Measurements from ENCODE around the gene ZDHHC18.
"Not testable (repeated sequence)": the region's sequence is repeated elsewhere in the genome, so short reads cannot be mapped to it uniquely, and the experiment has no call there.

ZDHHC18 gene

DNA sequence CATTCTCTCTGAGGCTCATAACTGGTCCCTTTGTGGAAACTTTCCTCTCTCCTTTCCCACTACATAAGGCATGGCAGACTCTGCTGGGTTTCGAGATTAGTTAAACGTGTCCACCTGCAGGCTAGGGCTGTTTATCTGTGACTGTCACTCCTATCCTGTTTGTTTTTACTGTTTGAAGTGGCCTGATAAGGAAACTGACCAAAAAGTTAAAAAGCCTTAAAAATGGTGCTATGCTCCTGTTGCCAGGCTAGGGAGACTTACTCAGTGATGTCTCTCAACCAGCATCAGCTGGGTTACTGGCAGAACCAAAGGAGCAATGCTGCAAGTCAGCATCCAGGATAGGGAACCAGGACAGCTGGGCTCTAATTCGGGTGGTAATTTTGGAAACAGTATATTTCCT lies 34.9 kb upstream of the ZDHHC18 start:
- ATAC-seq = no peak

DNA sequence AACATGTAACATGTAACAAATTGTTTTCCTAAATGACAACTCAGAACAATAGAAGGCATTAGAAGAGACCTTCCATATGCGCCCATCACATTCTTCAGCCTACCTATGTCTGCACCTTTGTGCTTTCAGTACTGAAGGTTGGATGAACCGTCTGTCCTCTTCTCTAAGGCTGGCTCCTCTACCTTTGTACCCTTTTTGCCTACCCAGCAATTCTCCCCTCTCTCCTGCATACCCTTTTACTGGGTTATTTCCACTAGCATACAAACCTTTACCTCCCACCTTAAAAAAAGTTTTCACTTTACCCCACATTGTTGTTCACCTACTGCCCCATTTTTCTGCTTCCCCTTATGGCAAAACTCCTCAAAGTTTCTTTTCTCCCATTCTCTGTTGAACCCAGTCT lies 33.6 kb upstream of the ZDHHC18 start:
- no peak for ATAC-seq

DNA sequence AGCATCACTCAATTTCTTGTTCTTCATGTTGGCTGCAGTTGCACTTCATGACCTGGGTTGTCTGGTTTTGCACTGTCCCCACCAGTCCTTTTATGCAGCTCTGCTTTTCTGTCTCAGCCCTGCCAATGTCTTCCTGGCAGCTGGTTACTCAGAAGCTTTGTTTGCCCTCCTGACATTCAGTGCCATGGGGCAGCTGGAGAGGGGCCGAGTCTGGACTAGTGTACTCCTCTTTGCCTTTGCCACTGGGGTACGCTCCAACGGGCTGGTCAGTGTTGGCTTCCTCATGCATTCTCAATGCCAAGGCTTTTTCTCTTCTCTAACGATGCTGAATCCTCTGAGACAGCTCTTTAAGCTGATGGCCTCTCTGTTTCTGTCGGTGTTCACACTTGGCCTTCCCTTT lies 32.1 kb upstream of the ZDHHC18 start:
- ATAC-seq = no peak

DNA sequence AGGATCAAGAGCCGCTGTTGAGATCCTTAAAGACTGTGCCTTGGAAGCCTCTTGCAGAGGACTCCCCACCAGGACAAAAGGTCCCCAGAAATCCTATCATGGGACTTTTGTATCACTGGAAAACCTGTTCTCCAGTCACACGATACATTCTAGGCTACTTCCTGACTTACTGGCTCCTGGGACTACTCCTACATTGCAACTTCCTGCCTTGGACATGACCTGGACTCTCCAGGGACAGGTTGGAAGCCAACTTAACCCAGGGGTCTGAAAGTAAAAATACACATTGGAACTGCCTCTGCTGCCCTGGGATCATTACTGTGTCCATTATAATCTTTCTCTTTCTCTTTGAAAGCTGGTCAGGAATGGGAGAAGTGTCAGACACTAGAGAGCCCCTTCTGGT lies 28.9 kb upstream of the ZDHHC18 start:
- no peak for ATAC-seq

DNA sequence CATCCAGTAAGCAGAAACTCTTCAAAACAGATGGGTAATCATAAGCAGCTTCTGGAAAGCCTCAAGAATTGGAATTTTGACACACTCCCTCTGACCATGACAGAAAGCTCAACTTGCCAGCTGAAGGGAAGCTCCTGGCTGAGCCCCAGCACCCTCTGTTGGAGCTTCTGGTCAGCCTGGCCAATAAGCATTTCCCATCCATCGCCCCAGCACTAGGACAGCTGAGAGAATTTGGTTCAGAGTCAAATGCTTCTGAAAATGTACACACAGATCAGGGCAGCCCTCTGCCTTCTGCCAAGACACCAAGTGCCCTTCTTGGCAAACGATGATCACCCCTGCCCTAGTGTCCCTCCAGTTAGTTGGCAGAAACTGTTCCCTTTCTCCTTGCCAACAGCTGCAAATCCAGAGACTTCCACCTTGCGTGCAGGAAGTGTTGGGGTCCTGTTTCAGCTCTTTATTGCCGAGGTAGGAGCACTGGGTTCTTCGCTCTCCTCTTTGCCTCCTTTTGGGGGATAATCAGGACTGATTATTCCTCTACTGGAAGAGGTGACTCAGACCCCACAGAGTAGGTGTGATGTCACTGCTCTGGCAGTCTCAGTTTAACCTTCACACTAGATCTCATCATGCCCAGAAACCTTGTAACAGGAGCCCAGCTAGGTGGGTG lies 26.9 kb upstream of the ZDHHC18 start:
- ATAC-seq = peak; percentile 70 to 79

DNA sequence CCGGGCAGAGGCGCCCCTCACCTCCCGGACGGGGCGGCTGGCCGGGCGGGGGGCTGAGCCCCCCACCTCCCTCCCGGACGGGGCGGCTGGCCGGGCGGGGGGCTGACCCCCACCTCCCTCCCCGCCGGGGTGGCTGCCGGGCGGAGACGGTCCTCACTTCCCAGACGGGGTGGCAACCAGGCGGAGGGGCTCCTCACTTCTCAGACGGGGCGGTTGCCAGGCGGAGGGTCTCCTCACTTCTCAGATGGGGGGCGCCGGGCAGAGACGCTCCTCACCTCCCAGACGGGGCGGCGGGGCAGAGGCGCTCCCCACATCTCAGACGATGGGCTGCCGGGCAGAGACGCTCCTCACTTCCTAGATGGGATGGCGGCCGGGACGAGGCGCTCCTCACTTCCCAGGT lies 22.6 kb upstream of the ZDHHC18 start:
- not testable (repeated sequence) for ATAC-seq

DNA sequence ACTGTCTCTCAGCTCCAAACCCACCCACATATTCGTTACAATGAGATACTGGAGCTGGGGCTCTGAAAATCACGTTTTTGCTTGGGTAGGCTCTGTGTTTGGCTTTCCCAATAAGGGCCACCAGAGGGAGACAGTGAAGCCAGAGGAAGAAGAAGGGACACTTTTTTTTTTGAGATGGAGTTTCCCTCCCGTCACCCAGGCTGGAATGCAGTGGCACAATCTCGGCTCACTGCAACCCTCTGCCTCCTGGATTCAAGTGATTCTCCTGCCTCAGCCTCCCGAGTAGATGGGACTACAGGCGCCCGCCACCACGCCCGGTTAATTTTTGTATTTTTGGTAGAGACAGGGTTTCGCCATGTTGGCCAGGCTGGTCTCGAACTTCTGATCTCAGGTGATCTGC lies 16.4 kb upstream of the ZDHHC18 start:
- peak; percentile 64 to 77 for ATAC-seq

DNA sequence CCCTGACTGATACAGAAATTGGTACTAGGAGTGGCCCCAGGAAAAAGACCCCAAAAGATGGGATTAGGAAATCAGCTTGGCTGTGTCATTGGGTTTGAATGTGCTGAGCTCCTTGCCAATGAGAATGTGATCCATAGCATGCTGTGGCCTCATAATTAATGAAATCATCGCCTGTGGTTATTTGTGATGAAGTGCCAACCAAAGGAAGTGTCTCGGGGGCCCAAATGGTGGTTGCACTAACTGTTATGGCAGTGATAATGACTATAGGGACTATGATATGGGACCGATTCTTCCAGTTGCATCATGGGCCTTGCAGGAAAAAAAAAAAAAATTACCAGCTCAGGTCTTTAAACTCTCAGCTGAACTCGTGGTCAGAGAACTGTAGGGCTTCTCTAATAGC lies 15.4 kb upstream of the ZDHHC18 start:
- ATAC-seq = no peak

DNA sequence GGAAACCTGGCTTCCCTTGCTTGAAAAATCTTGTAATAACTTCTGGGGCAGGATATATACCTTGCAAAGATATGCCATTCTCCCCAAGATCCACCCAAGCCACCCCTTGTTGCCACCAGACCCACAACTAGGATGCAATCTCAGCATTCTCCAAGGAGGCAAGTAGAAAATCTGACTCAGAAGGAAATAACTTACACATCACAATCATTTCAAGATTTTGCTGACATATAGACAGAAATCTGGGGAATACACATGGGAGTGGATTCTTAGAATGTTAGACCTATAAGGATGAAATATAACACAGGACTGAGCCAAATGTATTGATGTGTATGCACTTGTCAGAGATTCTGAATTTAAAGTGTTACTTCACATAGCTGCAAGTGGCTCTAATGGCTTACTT lies 14.8 kb upstream of the ZDHHC18 start:
- peak in 1 of 2 donors; percentile 27 for ATAC-seq

DNA sequence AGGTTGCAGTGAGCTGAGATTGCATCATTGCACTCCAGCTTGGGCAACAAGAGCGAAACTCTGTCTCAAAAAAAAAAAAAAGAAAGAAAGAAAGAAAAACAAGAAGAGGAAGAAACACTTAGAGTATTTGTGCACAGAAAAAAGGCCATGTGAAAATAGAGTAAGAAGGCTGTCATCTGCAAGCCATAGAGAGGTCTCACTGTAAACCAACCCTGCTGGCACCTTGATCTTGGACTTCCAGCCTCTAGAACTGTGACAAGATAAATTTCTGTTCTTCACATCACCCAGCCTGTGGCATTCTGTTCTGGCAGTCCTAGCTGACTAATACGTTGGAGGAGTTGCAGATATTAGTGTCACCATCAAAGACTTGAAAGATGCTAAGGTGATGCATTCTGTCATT lies 12.1 kb upstream of the ZDHHC18 start:
- ATAC-seq = no peak

DNA sequence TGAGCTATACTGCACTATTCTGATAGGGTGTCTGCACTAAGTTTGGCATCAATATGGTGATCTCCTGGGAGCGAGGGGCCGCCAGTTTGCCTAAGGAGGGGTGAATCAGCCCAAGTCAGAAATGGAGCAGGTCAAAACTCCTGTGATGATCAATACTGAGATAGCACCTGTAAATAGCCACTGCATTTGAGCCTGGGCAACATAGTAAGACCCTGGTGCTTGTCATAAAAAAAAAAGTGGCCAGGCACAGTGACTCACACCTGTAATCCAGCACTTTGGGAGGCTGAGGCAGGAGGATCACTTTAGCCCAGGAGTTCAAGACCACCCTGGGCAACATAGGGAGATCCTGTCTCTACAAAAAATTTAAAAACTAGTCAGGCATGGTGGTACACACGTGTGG lies 11.6 kb upstream of the ZDHHC18 start:
- no peak for ATAC-seq

DNA sequence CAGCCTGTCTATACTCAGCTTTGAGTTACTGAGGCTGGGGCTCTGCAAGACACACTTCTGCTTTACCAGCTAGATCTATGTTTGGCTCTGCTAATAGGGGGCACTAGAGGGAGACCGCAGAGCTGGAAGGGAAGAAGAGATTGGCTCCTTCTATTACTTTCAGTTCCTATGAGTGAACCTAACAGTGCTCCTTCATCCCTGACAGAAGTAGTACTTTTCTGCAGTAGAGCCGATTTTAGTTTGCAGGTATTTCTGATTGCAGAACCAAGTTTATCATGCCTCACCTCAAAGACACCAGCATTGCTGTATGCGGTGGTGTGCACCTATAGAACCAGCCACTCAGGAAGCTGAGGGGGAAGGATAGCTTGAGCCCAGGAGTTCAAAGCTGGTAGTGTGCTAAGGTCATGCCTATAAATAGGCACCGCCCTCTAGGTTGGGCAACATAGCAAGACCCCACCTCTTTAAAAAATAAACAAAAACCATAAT lies 5.7 kb upstream of the ZDHHC18 start:
- ATAC-seq = peak; percentile 96 to 97

DNA sequence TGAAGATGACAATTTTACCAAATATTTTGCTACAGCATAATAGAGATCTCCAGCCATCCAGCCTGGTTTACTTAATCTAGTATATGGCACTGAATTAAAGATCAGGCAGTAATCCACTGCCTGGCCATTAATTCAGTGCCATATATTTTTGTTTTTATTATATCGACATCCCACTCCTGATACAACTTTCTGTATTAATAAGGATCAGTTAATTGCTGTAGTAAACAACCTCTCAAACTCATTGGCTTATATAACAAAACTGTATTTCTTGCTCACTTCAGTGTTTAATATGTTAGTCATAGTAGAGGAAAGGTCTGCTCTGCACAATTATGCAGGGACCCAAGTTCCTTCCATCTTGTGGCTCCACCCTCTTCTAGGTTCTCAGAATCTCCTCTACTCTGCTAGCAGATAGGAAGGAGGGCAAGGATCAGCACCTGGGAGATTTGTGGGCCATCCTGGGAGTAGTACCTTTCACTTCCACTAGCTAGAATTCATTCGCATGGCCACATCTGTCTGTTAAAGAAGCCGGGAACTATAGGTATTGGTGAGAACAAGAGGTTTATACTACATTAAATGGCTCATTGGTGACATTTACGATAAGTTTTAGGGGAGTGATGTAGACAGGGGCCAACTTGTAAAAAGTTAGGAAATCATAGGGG lies 3.6 kb upstream of the ZDHHC18 start:
- ATAC-seq = no peak

DNA sequence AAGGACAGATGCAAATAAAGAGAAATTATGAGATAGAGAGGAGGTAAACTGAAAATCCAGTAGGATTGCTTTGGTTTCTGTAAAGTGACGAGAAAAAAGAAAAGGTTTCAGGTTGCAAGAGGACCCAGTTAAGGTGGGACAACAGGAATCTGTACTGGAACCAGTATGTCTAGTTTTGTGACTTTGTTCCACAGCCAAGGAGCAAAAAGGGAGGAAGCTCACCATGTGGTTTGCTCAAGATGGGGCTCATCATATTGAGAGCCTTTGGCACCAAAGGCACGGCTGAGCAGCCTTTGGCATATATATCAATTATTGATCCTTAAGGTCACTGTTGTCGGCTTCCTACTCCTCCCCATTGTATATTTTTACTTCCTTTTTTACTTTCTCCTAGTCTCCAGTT lies 1.8 kb upstream of the ZDHHC18 start:
- ATAC-seq = no peak

DNA sequence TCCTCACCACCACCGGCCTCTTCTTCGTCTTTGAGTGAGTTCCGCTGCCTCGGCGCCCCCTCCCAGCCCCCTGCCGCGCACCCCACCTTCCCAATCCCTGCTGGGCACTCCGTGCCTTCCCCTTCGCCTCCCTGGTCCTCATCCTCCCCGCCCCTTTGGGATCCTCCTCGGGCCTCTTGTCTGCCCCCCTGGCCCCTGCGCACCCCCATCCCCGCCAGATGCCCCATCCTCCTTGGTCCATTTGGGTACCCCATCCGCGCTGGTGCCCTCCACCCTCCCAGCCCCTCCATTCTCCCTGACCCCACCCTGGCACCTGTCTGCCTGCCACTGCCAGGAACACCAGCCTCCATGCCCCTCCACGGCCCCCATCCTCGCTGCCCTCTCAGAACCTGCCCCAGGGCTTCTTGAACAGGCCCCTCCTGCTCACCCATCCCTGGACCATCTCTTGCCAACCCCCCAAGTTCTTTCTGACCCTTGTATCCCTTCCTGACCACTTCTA lies 667 bp downstream of the ZDHHC18 start:
- no peak for ATAC-seq

DNA sequence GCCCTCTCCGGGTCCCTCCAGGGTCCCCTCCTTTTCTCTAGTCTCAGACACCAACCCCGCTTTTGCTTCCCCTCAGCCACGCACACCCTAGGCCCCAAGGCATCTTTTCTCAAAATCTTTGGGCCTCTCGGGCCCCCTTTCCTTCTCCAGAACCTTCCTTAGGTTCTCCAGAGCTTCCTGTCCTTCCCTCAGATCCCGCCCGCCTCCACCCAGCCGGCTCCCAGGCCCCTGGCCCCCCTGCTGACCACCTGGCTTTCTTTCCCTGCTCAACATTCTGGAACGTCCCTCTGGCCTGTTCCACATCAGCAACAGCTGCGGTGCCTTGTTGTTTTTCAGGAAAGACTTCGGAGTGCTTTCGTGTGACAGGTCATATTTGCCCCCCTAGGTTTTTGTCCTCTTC lies 1.2 kb downstream of the ZDHHC18 start:
- ATAC-seq = no peak

DNA sequence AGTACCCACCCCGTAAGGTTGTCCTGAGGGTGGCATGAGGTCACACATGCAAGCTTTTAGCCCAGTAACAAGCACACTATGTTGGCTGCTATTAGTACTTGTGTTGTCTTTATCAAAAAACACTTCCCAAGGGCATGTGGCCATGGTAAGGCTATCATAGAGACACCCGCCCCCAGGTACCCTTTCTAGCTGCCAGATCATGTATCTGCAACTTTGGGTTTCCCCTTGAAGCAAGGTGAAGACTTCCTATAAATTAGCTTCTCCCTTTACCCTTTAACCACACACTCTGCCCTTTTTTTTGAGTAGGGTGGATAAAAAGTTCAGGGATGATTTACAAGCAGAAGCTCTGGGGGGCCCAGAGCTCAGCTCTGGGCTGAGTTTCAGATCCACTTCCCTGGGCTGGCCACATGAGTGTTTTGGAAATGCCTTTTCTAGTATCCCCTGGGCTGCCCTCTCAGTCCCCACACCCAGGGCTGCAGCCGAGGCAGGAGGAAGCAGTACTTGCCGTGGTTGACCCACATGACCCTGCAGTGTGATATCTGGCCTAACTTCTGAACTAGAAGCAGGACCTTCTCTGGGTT lies 2.0 kb downstream of the ZDHHC18 start:
- ATAC-seq = peak in 1 of 2 donors; percentile 36

DNA sequence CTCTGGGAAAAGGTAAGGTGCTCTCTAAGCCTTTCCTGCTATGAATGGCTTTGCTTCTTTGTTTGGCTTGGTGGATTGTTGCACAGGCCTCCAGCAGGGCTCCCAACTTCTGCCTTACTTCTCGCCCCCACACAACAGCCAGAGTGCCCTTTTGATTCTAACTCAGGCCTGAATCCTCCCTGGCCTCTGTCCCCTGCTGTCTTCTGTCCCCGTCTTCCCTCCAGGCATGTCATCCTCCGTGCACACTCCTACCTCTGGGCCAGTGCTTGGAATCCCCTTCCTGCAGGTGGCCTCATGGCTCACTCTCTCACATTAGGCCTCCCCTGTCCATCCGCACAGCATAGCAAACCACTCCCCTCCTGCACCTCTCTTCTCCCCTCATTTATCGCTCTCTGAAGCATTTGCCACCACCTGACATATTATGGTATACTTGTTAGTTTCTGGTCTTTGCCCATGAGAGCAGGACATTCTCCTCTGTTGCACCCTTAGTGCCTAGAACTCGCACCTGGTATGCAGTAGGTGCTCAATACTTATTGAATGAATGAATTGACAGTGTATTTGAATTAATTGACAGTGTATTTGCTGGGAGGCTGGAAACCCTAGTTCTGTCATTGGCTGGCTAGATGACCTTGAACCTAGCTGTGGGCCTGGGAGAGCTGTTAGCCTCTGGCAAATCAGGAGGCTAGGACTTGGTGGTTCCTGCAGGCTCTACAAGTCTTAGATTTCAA lies 2.9 kb downstream of the ZDHHC18 start:
- ATAC-seq = no peak

DNA sequence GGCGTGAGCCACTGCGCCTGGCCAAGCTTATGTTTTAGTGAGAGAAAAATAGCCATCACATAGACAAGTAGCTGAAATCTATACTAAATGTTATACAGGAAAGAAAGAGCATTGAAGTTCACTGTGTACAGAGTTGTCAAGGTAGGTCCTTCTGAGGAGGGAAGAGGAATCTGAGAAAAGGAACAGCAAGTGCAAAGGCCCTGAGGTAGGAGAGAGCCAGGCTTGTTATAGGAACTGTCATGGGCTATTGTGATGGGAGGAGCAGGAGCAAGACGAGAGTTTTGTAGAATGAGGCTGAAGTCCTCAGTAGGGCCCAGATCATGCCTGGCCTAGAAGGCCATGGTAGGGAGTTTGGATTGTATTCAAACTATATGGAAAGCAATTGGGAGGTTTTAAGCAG lies 4.6 kb downstream of the ZDHHC18 start:
- ATAC-seq = no peak

DNA sequence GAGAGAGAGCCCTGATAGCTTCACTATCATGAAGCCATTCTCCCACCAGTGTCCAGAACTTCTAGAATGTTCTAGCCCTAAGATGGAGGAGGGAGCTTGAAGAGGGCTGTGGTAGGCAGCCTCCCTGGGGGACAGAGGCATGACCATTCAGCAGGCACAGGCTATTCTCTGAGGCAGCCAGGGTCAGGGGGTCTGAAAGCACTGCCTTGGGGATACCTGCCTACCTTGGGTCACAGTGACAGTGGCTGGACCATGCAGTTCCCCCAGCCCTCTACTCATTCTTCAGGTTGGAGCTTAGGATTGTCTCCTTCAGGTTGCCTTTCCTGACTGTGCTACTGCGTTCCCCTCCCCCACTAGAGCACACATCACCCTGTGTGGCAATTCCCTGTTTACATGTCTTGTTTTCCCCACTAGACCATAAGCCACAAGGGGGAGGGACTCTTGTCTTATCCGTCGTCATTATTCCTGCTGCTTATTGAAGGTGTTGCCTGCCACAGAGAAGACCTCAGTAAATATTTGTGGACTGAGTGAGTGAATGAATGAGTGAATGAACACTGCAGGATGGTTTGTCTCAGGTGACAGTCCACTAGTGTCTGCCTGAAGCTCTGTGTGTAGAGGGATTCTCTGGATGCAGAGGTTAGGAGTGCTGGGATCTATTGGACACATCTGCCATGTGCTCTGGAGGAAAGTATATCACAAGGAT lies 5.2 kb downstream of the ZDHHC18 start:
- no peak for ATAC-seq

DNA sequence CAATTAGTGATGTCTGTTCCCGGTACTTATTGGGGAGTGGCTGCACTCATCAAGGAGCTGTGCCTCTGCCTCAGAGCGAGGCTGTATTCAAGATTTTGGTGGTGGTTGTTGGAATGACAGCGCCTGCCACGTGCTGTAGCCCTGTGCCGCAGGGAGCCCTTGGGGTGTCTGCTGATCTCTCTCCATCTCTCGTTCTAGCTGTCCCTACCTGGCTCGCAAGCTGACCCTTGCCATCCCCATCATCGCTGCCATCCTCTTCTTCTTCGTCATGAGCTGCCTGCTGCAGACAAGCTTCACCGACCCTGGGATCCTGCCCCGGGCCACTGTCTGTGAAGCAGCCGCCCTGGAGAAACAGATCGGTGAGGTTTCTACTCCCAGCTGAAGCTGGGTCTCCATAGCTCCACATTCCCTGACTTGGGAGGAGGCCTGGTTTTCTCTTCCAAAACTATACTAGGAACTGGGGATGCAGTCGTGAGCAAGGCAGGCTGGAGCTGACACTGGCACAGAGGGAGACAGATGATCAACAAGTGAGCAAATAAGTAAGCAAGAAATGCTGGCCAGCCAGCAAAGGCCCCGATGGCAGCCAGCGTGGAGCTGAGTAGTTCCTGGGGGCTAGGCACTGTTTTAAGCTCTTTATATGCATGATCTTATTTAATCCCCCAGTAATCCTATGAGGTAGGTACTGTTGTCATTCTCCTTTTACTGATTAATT lies 5.9 kb downstream of the ZDHHC18 start:
- ATAC-seq = no peak
